ENCODE results near the gene CLDN22.
"Not testable (repeated sequence)": the region's sequence is repeated elsewhere in the genome, so short reads cannot be mapped to it uniquely, and the experiment has no call there.

CLDN22 gene

DNA sequence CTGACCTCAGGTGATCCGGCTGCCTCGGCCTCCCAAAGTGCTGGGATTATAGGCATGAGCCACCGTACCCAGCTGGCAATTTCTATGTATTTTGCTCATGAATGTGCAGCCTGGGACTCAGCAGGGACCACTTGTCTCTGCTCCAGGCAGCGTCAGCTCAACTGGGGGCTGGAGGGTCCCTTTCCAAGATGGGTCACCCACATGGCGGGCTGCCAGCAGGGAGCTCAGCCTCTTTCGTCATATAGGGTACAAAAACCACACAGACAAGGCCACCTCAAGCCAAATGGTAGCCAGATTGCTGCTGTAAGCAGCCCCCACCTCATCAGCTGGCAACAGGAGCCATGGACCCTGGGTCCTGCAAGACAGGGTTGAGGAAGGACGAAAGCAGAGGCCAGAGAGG is 4.5 kb upstream of the CLDN22 start:
- TF ChIP-seq CSDC2 (CRISPR knock-in tag; IDR thresholded peaks at IDR 0.05) (no peak), ZC3H10 (CRISPR knock-in tag; IDR thresholded peaks at IDR 0.05) (no peak), TCF4 (CRISPR knock-in tag; IDR thresholded peaks at IDR 0.05; ENCODE audit: borderline replicate concordance) (no peak), ZNF70 (CRISPR knock-in tag; IDR thresholded peaks at IDR 0.05) (no peak), TOX (CRISPR knock-in tag; IDR thresholded peaks at IDR 0.05; ENCODE audit: borderline replicate concordance) (no peak), SNAI2 (CRISPR knock-in tag; IDR thresholded peaks at IDR 0.05) (no peak), ZFP3 (CRISPR knock-in tag; IDR thresholded peaks at IDR 0.05) (no peak), ESRRG (CRISPR knock-in tag; IDR thresholded peaks at IDR 0.05) (no peak), BACH2 (CRISPR knock-in tag; IDR thresholded peaks at IDR 0.05; ENCODE audit: borderline replicate concordance) (no peak)
- TF ChIP-seq, protein P1, sequence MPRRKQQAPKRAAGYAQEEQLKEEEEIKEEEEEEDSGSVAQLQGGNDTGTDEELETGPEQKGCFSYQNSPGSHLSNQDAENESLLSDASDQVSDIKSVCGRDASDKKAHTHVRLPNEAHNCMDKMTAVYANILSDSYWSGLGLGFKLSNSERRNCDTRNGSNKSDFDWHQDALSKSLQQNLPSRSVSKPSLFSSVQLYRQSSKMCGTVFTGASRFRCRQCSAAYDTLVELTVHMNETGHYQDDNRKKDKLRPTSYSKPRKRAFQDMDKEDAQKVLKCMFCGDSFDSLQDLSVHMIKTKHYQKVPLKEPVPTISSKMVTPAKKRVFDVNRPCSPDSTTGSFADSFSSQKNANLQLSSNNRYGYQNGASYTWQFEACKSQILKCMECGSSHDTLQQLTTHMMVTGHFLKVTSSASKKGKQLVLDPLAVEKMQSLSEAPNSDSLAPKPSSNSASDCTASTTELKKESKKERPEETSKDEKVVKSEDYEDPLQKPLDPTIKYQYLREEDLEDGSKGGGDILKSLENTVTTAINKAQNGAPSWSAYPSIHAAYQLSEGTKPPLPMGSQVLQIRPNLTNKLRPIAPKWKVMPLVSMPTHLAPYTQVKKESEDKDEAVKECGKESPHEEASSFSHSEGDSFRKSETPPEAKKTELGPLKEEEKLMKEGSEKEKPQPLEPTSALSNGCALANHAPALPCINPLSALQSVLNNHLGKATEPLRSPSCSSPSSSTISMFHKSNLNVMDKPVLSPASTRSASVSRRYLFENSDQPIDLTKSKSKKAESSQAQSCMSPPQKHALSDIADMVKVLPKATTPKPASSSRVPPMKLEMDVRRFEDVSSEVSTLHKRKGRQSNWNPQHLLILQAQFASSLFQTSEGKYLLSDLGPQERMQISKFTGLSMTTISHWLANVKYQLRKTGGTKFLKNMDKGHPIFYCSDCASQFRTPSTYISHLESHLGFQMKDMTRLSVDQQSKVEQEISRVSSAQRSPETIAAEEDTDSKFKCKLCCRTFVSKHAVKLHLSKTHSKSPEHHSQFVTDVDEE (CRISPR knock-in tag; IDR thresholded peaks at IDR 0.05): no peak
- ATAC-seq: no peak

DNA sequence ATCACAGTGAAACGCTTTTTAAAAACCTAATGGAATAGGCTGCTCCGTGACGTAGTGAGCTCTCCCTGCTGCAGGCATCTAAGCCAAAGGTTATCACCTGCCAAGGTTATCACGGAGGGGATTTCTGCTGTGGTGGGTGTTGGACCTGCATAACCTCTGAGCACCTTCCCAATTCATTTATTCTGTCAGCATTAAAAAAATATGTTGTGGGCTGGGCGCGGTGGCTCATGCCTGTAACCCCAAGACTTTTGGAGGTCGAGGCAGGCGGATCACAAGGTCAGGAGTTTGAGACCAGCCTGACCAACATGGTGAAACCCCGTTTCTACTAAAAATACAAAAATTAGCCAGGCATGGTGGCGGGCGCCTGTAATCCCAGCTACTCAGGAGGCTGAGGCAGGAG is 4.0 kb upstream of the CLDN22 start:
- ATAC-seq: not testable (repeated sequence)

DNA sequence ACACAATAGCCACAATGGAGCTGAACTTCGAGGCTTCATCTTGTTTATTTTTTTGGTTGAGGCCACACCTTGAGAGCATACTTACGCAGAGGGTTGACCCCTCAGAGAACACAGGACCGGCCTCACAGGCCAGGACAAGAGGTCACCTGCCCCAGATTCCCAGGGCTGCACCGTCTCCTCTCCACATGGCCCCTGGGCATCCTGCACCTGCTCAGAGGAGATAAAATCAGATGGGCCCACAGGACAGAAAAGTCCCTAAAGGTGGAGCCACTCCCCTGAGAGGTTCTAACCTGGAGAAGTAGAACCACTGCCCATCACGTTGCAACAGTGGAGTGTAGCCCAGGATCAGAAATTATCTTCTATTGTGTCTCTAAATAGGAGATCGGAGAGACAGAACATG is 3.2 kb upstream of the CLDN22 start:
- TF ChIP-seq ZFP3 (CRISPR knock-in tag; IDR thresholded peaks at IDR 0.05) (no peak), ZNF70 (CRISPR knock-in tag; IDR thresholded peaks at IDR 0.05) (no peak), TOX (CRISPR knock-in tag; IDR thresholded peaks at IDR 0.05; ENCODE audit: borderline replicate concordance) (no peak), TCF4 (CRISPR knock-in tag; IDR thresholded peaks at IDR 0.05; ENCODE audit: borderline replicate concordance) (no peak), ZFP30 (CRISPR knock-in tag; IDR thresholded peaks at IDR 0.05) (no peak), OSR1 (CRISPR knock-in tag; IDR thresholded peaks at IDR 0.05) (no peak), ARNTL (CRISPR knock-in tag; IDR thresholded peaks at IDR 0.05; ENCODE audit: borderline replicate concordance, low read depth) (no peak), ISL1 (CRISPR knock-in tag; IDR thresholded peaks at IDR 0.05) (no peak), GLIS3 (CRISPR knock-in tag; IDR thresholded peaks at IDR 0.05) (no peak), RARB (CRISPR knock-in tag; IDR thresholded peaks at IDR 0.05) (no peak), ZC3H10 (CRISPR knock-in tag; IDR thresholded peaks at IDR 0.05) (no peak)
- TF ChIP-seq, protein P2, sequence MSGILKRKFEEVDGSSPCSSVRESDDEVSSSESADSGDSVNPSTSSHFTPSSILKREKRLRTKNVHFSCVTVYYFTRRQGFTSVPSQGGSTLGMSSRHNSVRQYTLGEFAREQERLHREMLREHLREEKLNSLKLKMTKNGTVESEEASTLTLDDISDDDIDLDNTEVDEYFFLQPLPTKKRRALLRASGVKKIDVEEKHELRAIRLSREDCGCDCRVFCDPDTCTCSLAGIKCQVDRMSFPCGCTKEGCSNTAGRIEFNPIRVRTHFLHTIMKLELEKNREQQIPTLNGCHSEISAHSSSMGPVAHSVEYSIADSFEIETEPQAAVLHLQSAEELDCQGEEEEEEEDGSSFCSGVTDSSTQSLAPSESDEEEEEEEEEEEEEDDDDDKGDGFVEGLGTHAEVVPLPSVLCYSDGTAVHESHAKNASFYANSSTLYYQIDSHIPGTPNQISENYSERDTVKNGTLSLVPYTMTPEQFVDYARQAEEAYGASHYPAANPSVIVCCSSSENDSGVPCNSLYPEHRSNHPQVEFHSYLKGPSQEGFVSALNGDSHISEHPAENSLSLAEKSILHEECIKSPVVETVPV (CRISPR knock-in tag; IDR thresholded peaks at IDR 0.05): no peak
- TF ChIP-seq, protein P3, sequence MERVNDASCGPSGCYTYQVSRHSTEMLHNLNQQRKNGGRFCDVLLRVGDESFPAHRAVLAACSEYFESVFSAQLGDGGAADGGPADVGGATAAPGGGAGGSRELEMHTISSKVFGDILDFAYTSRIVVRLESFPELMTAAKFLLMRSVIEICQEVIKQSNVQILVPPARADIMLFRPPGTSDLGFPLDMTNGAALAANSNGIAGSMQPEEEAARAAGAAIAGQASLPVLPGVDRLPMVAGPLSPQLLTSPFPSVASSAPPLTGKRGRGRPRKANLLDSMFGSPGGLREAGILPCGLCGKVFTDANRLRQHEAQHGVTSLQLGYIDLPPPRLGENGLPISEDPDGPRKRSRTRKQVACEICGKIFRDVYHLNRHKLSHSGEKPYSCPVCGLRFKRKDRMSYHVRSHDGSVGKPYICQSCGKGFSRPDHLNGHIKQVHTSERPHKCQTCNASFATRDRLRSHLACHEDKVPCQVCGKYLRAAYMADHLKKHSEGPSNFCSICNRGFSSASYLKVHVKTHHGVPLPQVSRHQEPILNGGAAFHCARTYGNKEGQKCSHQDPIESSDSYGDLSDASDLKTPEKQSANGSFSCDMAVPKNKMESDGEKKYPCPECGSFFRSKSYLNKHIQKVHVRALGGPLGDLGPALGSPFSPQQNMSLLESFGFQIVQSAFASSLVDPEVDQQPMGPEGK (CRISPR knock-in tag; IDR thresholded peaks at IDR 0.05; ENCODE audit: borderline replicate concordance): no peak
- TF ChIP-seq, protein P4, sequence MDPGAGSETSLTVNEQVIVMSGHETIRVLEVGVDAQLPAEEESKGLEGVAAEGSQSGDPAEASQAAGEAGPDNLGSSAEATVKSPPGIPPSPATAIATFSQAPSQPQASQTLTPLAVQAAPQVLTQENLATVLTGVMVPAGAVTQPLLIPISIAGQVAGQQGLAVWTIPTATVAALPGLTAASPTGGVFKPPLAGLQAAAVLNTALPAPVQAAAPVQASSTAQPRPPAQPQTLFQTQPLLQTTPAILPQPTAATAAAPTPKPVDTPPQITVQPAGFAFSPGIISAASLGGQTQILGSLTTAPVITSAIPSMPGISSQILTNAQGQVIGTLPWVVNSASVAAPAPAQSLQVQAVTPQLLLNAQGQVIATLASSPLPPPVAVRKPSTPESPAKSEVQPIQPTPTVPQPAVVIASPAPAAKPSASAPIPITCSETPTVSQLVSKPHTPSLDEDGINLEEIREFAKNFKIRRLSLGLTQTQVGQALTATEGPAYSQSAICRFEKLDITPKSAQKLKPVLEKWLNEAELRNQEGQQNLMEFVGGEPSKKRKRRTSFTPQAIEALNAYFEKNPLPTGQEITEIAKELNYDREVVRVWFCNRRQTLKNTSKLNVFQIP (CRISPR knock-in tag; IDR thresholded peaks at IDR 0.05; ENCODE audit: borderline replicate concordance, low read depth): no peak
- no peak for ATAC-seq

DNA sequence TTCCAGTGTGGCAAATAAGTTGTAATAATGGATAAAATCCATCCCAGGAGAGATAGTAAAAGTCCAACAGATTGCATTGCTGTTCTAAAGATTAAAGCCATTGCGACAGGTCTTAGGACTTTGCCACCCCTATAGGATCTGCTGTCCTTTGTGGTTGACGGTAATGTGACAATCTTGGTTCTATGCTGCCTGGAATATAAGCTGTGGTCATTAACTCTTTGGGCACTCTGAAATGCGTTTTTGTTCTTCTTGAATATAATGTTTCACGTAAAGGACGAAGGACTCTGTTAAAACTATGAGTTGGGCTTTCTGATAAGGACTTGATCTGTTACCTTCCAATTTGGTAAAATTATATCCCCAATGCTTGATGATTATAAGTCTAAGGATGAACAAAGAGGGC is 2.2 kb upstream of the CLDN22 start, which contains the start of gene CLDN24:
TSS of gene CLDN24 (minus strand) at position 101 of the 400 bp plus-strand sequence. CDS start at position 101, 0 bp downstream.
- TF ChIP-seq CSDC2 (CRISPR knock-in tag; IDR thresholded peaks at IDR 0.05) (no peak), TOX (CRISPR knock-in tag; IDR thresholded peaks at IDR 0.05; ENCODE audit: borderline replicate concordance) (no peak), TCF4 (CRISPR knock-in tag; IDR thresholded peaks at IDR 0.05; ENCODE audit: borderline replicate concordance) (no peak), ZC3H10 (CRISPR knock-in tag; IDR thresholded peaks at IDR 0.05) (no peak), ZNF565 (CRISPR knock-in tag; conservative IDR thresholded peaks at IDR 0.05; ENCODE audit: low read depth) (no peak), ZNF8 (CRISPR knock-in tag; IDR thresholded peaks at IDR 0.05) (no peak)
- TF ChIP-seq, protein P1 (CRISPR knock-in tag; IDR thresholded peaks at IDR 0.05): no peak
- no peak for ATAC-seq
